ENCODE data around the gene PPIF. TPM values are rescaled to one million over a fixed set of nuclear protein-coding genes. Genes with fewer than 3 reads are reported as not detected.

PPIF gene
- total RNA-seq, 2 donors from 2014 or later = 30.6 to 69.1 TPM

DNA sequence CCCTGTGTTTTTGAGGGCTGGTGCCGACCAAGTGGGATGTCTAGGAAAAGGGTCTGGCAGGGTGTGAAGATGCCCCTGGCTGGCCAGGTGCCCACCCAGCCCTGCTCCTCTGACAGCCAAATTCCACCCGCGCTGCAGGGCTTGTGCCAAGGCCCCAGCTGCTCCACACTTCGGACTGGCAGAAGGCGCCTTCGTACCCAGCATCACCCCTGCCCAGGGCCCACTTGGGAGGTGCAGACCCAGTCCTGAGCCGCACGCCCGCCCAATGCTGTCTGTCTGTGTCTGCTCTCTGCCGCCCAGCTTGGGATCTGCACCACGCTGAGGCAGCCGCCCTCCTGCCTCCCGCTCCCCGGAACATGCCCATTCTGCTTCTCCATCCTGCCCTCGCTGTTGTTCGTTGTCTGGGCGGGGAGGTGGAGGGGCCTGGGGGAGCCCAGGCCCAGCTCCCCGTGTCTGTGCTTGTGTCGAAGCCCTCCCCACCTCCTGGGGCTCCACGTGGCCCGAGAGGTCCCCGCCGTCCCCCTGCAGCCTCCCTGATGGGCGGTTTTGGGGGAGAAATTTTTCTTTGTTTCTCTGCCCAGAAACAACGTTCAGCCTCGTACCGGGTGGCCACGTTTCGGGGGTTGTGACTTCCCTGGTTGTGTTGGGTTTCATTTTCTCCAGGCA, 36.9 kb upstream of the PPIF start:
- Histone ChIP-seq H3K9me3 (no peaks in the 10 kb centered on the region), H3K36me3 (peaks cover 9 to 28% of the 10 kb centered on the region in 2 donors), H3K27ac (no peak overlapping the region), H3K4me1 (replicated peaks) (no peaks in the 10 kb centered on the region), H3K27me3 (replicated peaks; ENCODE audit: insufficient read depth) (no peaks in the 10 kb centered on the region), H3K4me3 (no peak overlapping the region)
- DNase-seq (ENCODE audit: low spot score) = no peak
- intact Hi-C loops (cut with DNase I) = no loop called here
- 80% methylated on average over 29 of the region's 29 CpGs for WGBS
- TF ChIP-seq POLR2AphosphoS5 (IDR thresholded peaks at IDR 0.05) (no peak), POLR2A (IDR thresholded peaks at IDR 0.05) (no peak)
- TF ChIP-seq, protein P1, sequence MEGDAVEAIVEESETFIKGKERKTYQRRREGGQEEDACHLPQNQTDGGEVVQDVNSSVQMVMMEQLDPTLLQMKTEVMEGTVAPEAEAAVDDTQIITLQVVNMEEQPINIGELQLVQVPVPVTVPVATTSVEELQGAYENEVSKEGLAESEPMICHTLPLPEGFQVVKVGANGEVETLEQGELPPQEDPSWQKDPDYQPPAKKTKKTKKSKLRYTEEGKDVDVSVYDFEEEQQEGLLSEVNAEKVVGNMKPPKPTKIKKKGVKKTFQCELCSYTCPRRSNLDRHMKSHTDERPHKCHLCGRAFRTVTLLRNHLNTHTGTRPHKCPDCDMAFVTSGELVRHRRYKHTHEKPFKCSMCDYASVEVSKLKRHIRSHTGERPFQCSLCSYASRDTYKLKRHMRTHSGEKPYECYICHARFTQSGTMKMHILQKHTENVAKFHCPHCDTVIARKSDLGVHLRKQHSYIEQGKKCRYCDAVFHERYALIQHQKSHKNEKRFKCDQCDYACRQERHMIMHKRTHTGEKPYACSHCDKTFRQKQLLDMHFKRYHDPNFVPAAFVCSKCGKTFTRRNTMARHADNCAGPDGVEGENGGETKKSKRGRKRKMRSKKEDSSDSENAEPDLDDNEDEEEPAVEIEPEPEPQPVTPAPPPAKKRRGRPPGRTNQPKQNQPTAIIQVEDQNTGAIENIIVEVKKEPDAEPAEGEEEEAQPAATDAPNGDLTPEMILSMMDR (IDR thresholded peaks at IDR 0.05) = no peak

DNA sequence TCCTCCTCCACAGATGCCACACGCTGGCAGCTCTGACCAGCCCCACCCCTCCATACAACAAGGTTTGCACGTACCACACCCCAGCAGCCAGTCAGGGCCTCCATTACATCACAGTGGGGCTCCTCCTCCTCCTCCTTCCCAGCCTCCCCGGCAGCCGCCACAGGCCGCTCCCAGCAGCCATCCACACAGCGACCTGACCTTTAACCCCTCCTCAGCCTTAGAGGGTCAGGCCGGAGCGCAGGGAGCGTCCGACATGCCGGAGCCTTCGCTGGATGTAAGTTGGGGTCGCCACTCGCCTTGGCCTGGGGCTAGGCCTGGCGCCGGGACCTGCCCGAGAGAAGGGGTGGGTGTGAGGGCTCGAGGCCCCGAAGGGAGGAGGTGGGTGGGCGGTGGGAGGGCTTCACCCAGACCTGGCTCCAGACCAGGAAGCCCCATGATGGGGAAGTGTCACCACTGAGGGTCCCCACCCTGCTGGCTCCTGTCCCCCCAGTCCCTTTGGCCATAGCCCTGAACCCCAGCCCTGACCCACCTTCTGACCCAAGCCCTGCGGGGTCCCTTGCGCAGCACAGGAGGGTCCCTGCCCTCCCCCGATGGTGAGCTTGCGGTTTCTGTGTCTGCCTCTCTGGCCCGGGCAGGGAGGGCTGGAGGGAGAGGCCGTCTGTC, 36.2 kb upstream of the PPIF start:
- TF ChIP-seq POLR2A (IDR thresholded peaks at IDR 0.05) = no peak
- TF ChIP-seq, protein P1 (IDR thresholded peaks at IDR 0.05) = no peak
- TF ChIP-seq POLR2AphosphoS5 (IDR thresholded peaks at IDR 0.05) = no peak
- H3K36me3 ChIP-seq = peaks cover 5 to 28% of the 10 kb centered on the region in 2 donors

DNA sequence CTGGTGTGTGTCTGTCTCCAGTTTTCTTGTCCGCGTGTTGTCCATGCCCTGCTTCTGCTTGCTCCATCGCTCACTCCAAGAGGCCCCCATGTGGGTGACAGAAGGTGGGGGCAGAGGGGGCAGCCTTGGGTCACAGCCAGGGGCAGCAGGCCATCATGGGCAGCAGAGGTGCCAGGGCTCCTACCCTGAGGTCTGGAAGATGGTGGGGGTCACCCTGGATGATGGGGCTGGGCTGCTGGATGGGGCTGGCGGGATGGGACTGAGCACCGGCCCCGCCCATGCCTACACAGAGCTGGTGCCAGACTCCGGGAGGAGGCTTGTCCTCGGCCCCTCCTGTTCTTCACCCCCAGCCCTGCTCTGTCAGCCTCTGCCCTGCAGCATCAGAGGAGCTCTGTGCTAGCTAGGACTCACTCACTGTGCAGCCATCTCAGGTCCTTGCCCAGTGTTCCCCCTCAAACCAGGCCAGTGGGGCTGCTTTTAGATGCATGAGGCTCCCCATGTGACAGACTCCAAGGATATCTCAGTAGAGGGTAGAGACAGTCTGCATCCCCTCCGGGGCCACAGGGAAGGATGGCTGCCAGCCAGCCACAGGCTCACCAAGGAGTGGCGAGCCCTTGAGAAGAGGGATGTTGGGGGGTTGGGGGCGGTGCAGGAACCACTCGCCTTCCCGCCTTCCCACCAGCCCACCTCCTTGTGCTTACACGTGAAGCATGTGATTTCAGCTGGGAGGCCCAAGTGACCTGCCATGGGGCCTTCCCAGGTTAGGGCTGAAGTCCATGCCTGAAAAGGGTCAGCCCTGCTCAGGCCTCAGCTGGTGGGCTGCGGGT, 35.5 kb upstream of the PPIF start:
- Histone ChIP-seq H3K9me3 (no peaks in the 10 kb centered on the region), H3K4me1 (replicated peaks) (no peaks in the 10 kb centered on the region), H3K4me3 (no peak overlapping the region), H3K36me3 (peaks cover 5 to 20% of the 10 kb centered on the region in 2 donors), H3K27ac (no peak overlapping the region), H3K27me3 (replicated peaks; ENCODE audit: insufficient read depth) (no peaks in the 10 kb centered on the region)
- 78% methylated on average over 15 of the region's 15 CpGs for WGBS
- no peak for TF ChIP-seq POLR2A (IDR thresholded peaks at IDR 0.05)
- no peak for TF ChIP-seq POLR2AphosphoS5 (IDR thresholded peaks at IDR 0.05)
- TF ChIP-seq, protein P1 (IDR thresholded peaks at IDR 0.05) = no peak
- intact Hi-C loops (cut with DNase I) = no loop called here
- DNase-seq (ENCODE audit: low spot score) = no peak

More for the DNA sequence above, 36.2 kb upstream of the PPIF start:
- H3K9me3 ChIP-seq = no peaks in the 10 kb centered on the region
- intact Hi-C loops (cut with DNase I) = no loop called here
- 83% methylated on average over 25 of the region's 26 CpGs for WGBS
- no peaks in the 10 kb centered on the region for H3K27me3 ChIP-seq (replicated peaks; ENCODE audit: insufficient read depth)
- no peaks in the 10 kb centered on the region for H3K4me1 ChIP-seq (replicated peaks)
- H3K27ac ChIP-seq = no peak overlapping the region
- no peak for DNase-seq (ENCODE audit: low spot score)
- no peak overlapping the region for H3K4me3 ChIP-seq

DNA sequence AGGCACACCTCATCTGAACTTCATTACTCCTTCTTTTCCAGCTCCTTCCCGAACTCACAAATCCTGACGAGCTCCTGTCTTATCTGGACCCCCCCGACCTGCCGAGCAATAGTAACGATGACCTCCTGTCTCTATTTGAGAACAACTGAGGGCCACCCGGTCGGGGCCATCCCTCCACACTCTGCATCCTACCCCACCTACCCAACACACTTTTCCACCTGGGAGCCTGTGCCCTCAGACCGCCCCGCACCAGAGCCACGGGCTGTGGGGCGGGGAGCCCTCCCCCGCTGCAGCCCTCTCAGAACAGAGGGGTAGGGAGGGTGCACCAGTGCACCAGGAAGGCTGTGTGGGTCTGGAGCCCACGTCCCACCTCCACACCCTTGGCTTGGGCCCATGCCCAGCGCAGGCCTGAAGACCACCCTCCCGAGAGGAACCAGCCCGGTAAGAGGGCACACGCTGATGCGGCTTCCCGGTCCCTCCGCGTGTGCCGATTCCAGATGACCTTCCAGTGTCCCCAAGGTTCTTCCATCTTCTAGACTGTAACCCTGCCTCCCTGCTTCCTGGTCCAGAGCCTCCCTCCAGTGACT, 34.6 kb upstream of the PPIF start:
- Histone ChIP-seq H3K27ac (no peak overlapping the region), H3K27me3 (replicated peaks; ENCODE audit: insufficient read depth) (no peaks in the 10 kb centered on the region), H3K4me3 (no peak overlapping the region), H3K9me3 (no peaks in the 10 kb centered on the region), H3K4me1 (replicated peaks) (no peaks in the 10 kb centered on the region), H3K36me3 (peaks cover 5 to 18% of the 10 kb centered on the region in 2 donors)
- no peak for DNase-seq (ENCODE audit: low spot score)
- 85% methylated on average over 22 of the region's 22 CpGs for WGBS
- TF ChIP-seq POLR2AphosphoS5 (IDR thresholded peaks at IDR 0.05) (no peak), POLR2A (IDR thresholded peaks at IDR 0.05) (no peak)
- TF ChIP-seq, protein P1 (IDR thresholded peaks at IDR 0.05) = no peak
- intact Hi-C loops (cut with DNase I) = no loop called here
